Loucy (cell line): ENCODE data around the gene HMGXB4.

Experiments used
- H2AFZ ChIP-seq: fragments of 200-600 bp; sonication (generic); 2 replicates; pipeline ENCODE4 v1.6.0; 2016; ENCODE audit warnings: antibody characterized with exemption, mild to moderate bottlenecking, low read length, moderate library complexity
- H3F3A ChIP-seq: fragments of 200-600 bp; 2 replicates; pipeline ENCODE4 v1.6.0; 2016; ENCODE audit warnings: antibody characterized with exemption, low read depth, mild to moderate bottlenecking
- H3K27me3 ChIP-seq: fragments of 200-600 bp; sonication (generic); 2 replicates; pipeline ENCODE4 v1.6.1; 2014; ENCODE audit warnings: low read length, mild to moderate bottlenecking; ENCODE audit not compliant: insufficient read depth, poor library complexity, severe bottlenecking
- H3K36me3 ChIP-seq: fragments of 200-600 bp; sonication (generic); 2 replicates; pipeline ENCODE4 v1.6.1; 2016; ENCODE audit warnings: low read length; ENCODE audit not compliant: insufficient read depth
- H3K4me1 ChIP-seq: fragments of 200-600 bp; sonication (generic); 2 replicates; pipeline ENCODE4 v1.5.1; 2014; ENCODE audit warnings: low read length, mild to moderate bottlenecking; ENCODE audit not compliant: insufficient read depth, poor library complexity, severe bottlenecking
- H3K4me2 ChIP-seq: fragments of 200-600 bp; sonication (generic); 2 replicates; pipeline ENCODE4 v1.6.0; 2014; ENCODE audit warnings: antibody characterized with exemption, low read length, low read depth, mild to moderate bottlenecking; ENCODE audit not compliant: poor library complexity, severe bottlenecking
- H3K4me3 ChIP-seq: fragments of 200-600 bp; sonication (generic); 2 replicates; pipeline ENCODE4 v1.5.1; 2014; ENCODE audit warnings: low read length, mild to moderate bottlenecking, mixed read lengths; ENCODE audit not compliant: poor library complexity, severe bottlenecking
- H3K79me2 ChIP-seq: fragments of 200-600 bp; sonication (generic); 2 replicates; pipeline ENCODE4 v1.6.1; 2014; ENCODE audit warnings: low read length; ENCODE audit not compliant: insufficient read depth
- H3K9ac ChIP-seq: fragments of 200-600 bp; sonication (generic); 2 replicates; pipeline ENCODE4 v1.6.0; 2014; ENCODE audit warnings: mild to moderate bottlenecking, low read depth, low read length, moderate library complexity; ENCODE audit not compliant: poor library complexity, severe bottlenecking
- H3K9me2 ChIP-seq: fragments of 200-600 bp; sonication (generic); replicated peaks from 2 replicates; pipeline ENCODE4 v1.6.1; 2016; ENCODE audit warnings: low read depth, low read length, mixed read lengths
- H3K9me3 ChIP-seq: fragments of 200-600 bp; sonication (generic); 2 replicates; pipeline ENCODE4 v1.6.1; 2014; ENCODE audit warnings: mild to moderate bottlenecking, antibody characterized with exemption, low read length, low read depth; ENCODE audit not compliant: insufficient read depth
- H4K20me1 ChIP-seq: fragments of 200-600 bp; sonication (generic); 2 replicates; pipeline ENCODE4 v1.6.0; 2014; ENCODE audit warnings: antibody characterized with exemption, low read length, mild to moderate bottlenecking; ENCODE audit not compliant: insufficient read depth, poor library complexity, severe bottlenecking
- EZH2phosphoT487 ChIP-seq: fragments of 200-600 bp; IDR thresholded peaks from 2 replicates; pipeline ENCODE4 v1.6.1; 2018; ENCODE audit warnings: antibody characterized with exemption, mild to moderate bottlenecking, moderate library complexity, borderline replicate concordance
- TF ChIP-seq, protein P1 (sequence below): fragments of 200-600 bp; sonication (generic); conservative IDR thresholded peaks from 2 replicates; pipeline ENCODE4 v1.5.1; 2014; ENCODE audit warnings: mild to moderate bottlenecking, antibody characterized with exemption, low read length

Gene HMGXB4

DNA sequence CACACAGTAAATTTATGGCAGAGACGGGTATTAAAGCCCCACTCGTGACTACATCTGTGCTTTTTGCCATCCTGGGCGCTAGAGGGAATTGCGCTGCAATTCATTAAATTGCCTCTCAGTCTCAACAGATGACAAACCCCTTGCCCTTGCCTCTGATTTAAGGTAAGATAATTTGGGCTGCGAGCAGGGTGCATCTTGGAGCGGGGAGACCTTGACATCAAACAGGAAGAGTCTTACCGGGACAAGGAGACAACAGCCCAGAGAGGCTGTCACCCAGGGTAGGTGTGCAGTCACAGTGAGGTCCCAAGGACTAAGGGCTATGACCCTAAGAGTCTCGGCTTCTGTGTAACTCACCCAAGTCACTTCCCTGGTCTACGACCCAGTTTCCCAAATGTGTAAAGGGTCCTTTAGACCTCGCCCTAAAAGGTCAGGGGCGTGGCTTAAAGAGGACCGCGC lies 42.0 kb downstream of the HMGXB4 start:
- peak overlapping the region; percentile 86 for H2AFZ ChIP-seq
- no peaks in the 10 kb centered on the region for H4K20me1 ChIP-seq
- peak overlapping the region; percentile 81 for H3K9ac ChIP-seq
- no peaks in the 10 kb centered on the region for H3K9me2 ChIP-seq
- peak overlapping the region; percentile 78 for H3K4me3 ChIP-seq
- H3K9me3 ChIP-seq = no peaks in the 10 kb centered on the region
- no peaks in the 10 kb centered on the region for H3K27me3 ChIP-seq
- peaks cover 5% of the 10 kb centered on the region for H3K4me1 ChIP-seq
- H3K36me3 ChIP-seq = peaks cover 9% of the 10 kb centered on the region; the same call in 1 of the 2 replicates
- peaks cover 13% of the 10 kb centered on the region; the same call in 1 of the 2 replicates for H3K79me2 ChIP-seq
- H3F3A ChIP-seq = no peaks in the 10 kb centered on the region; the same call in 1 of the 2 replicates
- H3K4me2 ChIP-seq = peak overlapping the region; percentile 88
- no peak for TF ChIP-seq EZH2phosphoT487
- TF ChIP-seq, protein P1, sequence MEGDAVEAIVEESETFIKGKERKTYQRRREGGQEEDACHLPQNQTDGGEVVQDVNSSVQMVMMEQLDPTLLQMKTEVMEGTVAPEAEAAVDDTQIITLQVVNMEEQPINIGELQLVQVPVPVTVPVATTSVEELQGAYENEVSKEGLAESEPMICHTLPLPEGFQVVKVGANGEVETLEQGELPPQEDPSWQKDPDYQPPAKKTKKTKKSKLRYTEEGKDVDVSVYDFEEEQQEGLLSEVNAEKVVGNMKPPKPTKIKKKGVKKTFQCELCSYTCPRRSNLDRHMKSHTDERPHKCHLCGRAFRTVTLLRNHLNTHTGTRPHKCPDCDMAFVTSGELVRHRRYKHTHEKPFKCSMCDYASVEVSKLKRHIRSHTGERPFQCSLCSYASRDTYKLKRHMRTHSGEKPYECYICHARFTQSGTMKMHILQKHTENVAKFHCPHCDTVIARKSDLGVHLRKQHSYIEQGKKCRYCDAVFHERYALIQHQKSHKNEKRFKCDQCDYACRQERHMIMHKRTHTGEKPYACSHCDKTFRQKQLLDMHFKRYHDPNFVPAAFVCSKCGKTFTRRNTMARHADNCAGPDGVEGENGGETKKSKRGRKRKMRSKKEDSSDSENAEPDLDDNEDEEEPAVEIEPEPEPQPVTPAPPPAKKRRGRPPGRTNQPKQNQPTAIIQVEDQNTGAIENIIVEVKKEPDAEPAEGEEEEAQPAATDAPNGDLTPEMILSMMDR = no peak

DNA sequence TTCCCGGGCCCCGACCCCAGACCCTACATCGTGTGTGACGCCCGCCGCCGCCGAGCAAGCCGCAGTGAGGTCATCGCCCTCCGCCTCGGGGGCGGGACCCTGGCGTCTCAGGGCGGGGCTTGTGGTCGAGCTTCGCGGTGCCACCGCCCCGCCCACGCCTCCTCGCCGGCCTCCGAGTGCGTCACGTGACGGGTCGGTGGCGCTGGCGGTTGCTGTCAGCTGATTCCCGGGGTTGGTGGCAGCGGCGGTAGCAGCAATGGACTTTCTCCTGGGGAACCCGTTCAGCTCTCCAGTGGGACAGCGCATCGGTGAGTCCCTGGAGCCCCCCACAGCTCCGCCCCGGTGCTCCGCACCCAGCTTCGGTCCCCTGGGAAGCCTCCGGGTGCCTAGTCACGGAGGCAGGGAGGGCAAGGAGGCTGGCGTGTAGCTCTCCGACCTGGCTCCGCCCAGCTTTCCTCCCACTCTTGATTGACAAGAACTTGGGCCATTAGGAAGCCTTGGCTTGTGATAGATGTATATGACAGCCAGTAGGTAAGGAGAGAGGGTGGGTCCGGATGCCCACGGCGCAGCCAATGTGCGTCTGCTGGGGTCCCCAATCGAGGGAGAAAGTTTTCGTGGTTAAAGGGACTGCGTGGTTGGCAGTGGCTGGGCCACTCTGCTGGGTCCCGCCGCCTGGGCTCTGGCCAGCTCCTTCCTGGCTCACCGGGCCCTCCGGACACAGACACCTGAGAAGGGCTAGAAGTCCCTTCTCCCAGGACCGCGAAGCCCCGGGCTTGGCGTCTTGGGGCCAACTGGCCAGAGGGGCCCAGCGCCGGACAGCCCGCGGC lies 42.6 kb downstream of the HMGXB4 start, which contains the start of gene TOM1:
Gene TOM1, plus strand, starts transcription at position 222 of the 827 bp plus-strand sequence. Its CDS starts 35 bp downstream, at position 257.
- Histone ChIP-seq H3K9me3 (no peaks in the 10 kb centered on the region), H3K36me3 (peaks cover 3% of the 10 kb centered on the region; the same call in 1 of the 2 replicates), H2AFZ (peak within 1 kb of the TSS; percentile 86), H3K4me2 (peak within 1 kb of the TSS; percentile 88), H3K79me2 (peaks cover 14% of the 10 kb centered on the region; the same call in 1 of the 2 replicates), H4K20me1 (no peaks in the 10 kb centered on the region), H3K9me2 (no peaks in the 10 kb centered on the region), H3K4me3 (peak within 1 kb of the TSS; percentile 78), H3K4me1 (peaks cover 5% of the 10 kb centered on the region), H3K27me3 (no peaks in the 10 kb centered on the region), H3K9ac (peak within 1 kb of the TSS; percentile 81), H3F3A (no peaks in the 10 kb centered on the region; the same call in 1 of the 2 replicates)
- TF ChIP-seq EZH2phosphoT487 = no peak
- TF ChIP-seq, protein P1 = no peak

DNA sequence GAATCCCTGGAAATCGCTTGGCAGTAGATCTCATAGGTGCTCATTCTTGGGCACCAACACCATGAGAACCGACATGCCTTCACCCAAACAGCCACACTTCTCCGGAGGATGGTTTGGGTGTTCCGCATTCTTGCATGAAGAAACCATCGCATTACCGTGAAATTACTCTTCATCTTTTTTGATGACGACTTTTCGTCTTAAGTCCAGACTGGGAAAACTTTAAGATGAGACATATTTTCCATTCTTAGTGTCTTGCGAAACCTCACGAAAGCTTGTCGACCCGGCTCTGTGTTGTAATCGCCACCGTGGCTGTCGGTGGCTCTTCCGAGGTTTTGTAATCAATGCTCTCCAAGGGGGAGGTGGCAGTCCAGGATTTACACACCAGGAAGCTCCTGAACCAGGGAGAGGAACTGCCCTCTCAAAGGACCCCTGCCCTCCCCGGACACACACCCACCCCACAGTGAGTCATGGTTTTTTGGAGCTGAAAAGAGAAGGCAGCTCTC lies 44.1 kb downstream of the HMGXB4 start:
- TF ChIP-seq, protein P1 = no peak
- no peak for TF ChIP-seq EZH2phosphoT487
- no peaks in the 10 kb centered on the region for H3K27me3 ChIP-seq
- H3K4me3 ChIP-seq = peak overlapping the region; percentile 78
- H3K36me3 ChIP-seq = no peaks in the 10 kb centered on the region
- no peaks in the 10 kb centered on the region for H3K9me2 ChIP-seq
- H2AFZ ChIP-seq = no peak overlapping the region
- peak overlapping the region; percentile 88 for H3K4me2 ChIP-seq
- no peaks in the 10 kb centered on the region for H3K9me3 ChIP-seq
- peaks cover 7% of the 10 kb centered on the region for H4K20me1 ChIP-seq
- no peaks in the 10 kb centered on the region; the same call in 1 of the 2 replicates for H3F3A ChIP-seq
- peaks cover 11% of the 10 kb centered on the region for H3K4me1 ChIP-seq
- H3K79me2 ChIP-seq = peaks cover 20% of the 10 kb centered on the region; the same call in 1 of the 2 replicates
- H3K9ac ChIP-seq = no peak overlapping the region
